Endometrial microvascular endothelial cells (primary cell): ENCODE measurements around the gene CENPO. TPM values are rescaled to one million over a fixed set of nuclear protein-coding genes. Genes with fewer than 3 reads are reported as not detected.
"Not testable (repeated sequence)": the region's sequence is repeated elsewhere in the genome, so short reads cannot be mapped to it uniquely, and the experiment has no call there.

Experiments
- in situ Hi-C: cut with HindIII; loops from 2 replicates; pipeline ENCODE4 v1.10.0; 2017; ENCODE audit warnings: low sequenced_read_pairs, low pct_unique_long_range_greater_than_20kb; ENCODE audit errors: inconsistent ontology term
- total RNA-seq: library from RNA; depleted of rRNA; stranded (reverse); fragments of >200 nt; gene quantifications from one replicate; pipeline ENCODE4 v1.2.3, GENCODE V29; 2015; ENCODE audit errors: inconsistent ontology term

Gene CENPO
- total RNA-seq, 1 donor from 2014 or later = 39.4 TPM

GRCh38 chr2:24783641-24784040 is 9.6 kb upstream of the CENPO start:
- in situ Hi-C loops = no loop called here

- in situ Hi-C loops = no loop called here
Measured at GRCh38 chr2:24785671-24786321, 7.4 kb upstream of the CENPO start.

GRCh38 chr2:24787532-24787931 is 5.7 kb upstream of the CENPO start:
- in situ Hi-C loops = no loop called here

- in situ Hi-C loops = no loop called here
Measured at GRCh38 chr2:24788816-24789215, 4.4 kb upstream of the CENPO start.

GRCh38 chr2:24791452-24791851 is 1.8 kb upstream of the CENPO start:
- in situ Hi-C loops = no loop called here

- in situ Hi-C loops = no loop called here
Measured at GRCh38 chr2:24792542-24792873, 717 bp upstream of the CENPO start.

- in situ Hi-C loops = no loop called here
Measured at GRCh38 chr2:24793761-24794435, 673 bp downstream of the CENPO start.

GRCh38 chr2:24797644-24798043 is 4.4 kb downstream of the CENPO start:
- in situ Hi-C loops = no loop called here

- in situ Hi-C loops = not testable (repeated sequence)
Measured at GRCh38 chr2:24800487-24800886, 7.3 kb downstream of the CENPO start.

- in situ Hi-C loops = not testable (repeated sequence)
Measured at GRCh38 chr2:24805811-24806660, 12.8 kb downstream of the CENPO start.

- in situ Hi-C loops = no loop called here
Measured at GRCh38 chr2:24806661-24807036, 13.4 kb downstream of the CENPO start.

- in situ Hi-C loops = no loop called here
Measured at GRCh38 chr2:24809316-24810007, 16.2 kb downstream of the CENPO start.

GRCh38 chr2:24813691-24814137 is 20.5 kb downstream of the CENPO start:
- in situ Hi-C loops = no loop called here

GRCh38 chr2:24814516-24814915 is 21.3 kb downstream of the CENPO start:
- in situ Hi-C loops = no loop called here

- in situ Hi-C loops = no loop called here
Measured at GRCh38 chr2:24815171-24815570, 21.9 kb downstream of the CENPO start.

GRCh38 chr2:24816404-24816803 is 23.2 kb downstream of the CENPO start:
- in situ Hi-C loops = no loop called here

GRCh38 chr2:24816884-24817283 is 23.7 kb downstream of the CENPO start:
- in situ Hi-C loops = no loop called here

GRCh38 chr2:24818721-24819167 is 25.5 kb downstream of the CENPO start:
- in situ Hi-C loops = no loop called here

GRCh38 chr2:24819442-24820174 is 26.4 kb downstream of the CENPO start:
- in situ Hi-C loops = no loop called here
